Small intestine (tissue), 7 donors: ENCODE data around the gene SCRN1. TPM values are rescaled to one million over a fixed set of nuclear protein-coding genes. Genes with fewer than 3 reads are reported as not detected.
A peak's percentile ranks its signal among the peaks of the same experiment; 100 is the strongest.

ENCODE experiments used
- DNase-seq, 2 donors: peaks; one replicate each; pipeline versions ENCODE4 v3.0.0 to v3.0.0-alpha.2; 2013
- FAIRE-seq: peaks from 2 replicates; lab custom pipeline; 2012; peaks lifted over from hg19 to GRCh38; lab: Jason Lieb, UNC
- H3K27ac ChIP-seq, 3 donors: one replicate each; pipeline ENCODE4 v1.5.1; 2013; ENCODE audit warnings: low read length in 2 of 3, mild to moderate bottlenecking in 2 of 3, control low read depth in 1 of 3, inconsistent platforms in 1 of 3, low read depth in 1 of 3, moderate library complexity in 1 of 3
- H3K27me3 ChIP-seq, 3 donors: one replicate each; pipeline ENCODE4 v1.6.1; 2013; ENCODE audit warnings: low read length in 3 of 3, inconsistent platforms in 1 of 3; ENCODE audit not compliant: control insufficient read depth in 3 of 3, insufficient read depth in 3 of 3
- H3K36me3 ChIP-seq, 3 donors: one replicate each; pipeline ENCODE4 v1.6.1; 2013; ENCODE audit warnings: low read length in 3 of 3, inconsistent platforms in 1 of 3, low read depth in 1 of 3, mild to moderate bottlenecking in 1 of 3, moderate library complexity in 1 of 3; ENCODE audit not compliant: control insufficient read depth in 3 of 3, insufficient read depth in 2 of 3
- H3K4me1 ChIP-seq, 3 donors: one replicate each; pipeline ENCODE4 v1.6.1; 2013; ENCODE audit warnings: low read length in 2 of 3, inconsistent platforms in 1 of 3, low read depth in 1 of 3, mild to moderate bottlenecking in 1 of 3, moderate library complexity in 1 of 3; ENCODE audit not compliant: control insufficient read depth in 3 of 3, insufficient read depth in 2 of 3
- H3K4me3 ChIP-seq, 3 donors: one replicate each; pipeline ENCODE4 v1.5.1; 2013; ENCODE audit warnings: low read length in 3 of 3, control low read depth in 1 of 3, inconsistent platforms in 1 of 3, low read depth in 1 of 3, mild to moderate bottlenecking in 1 of 3, moderate library complexity in 1 of 3
- H3K9me3 ChIP-seq, 2 donors: one replicate each; pipeline ENCODE4 v1.6.1; 2013; ENCODE audit warnings: low read depth in 1 of 2, low read length in 1 of 2; ENCODE audit not compliant: control insufficient read depth in 2 of 2, insufficient read depth in 1 of 2
- WGBS, 3 donors: extraction: QIAGEN DNeasy Blood & Tissue Kit; methylation state at CpG; one replicate each; pipeline ENCODE4 v1.1.7; 2013; 5-methylcytosine and 5-hydroxymethylcytosine counted together
- polyA plus RNA-seq, 4 donors: library from polyadenylated mRNA; stranded (reverse) in 3 of 4; unstranded in 1 of 4; fragments of 200-250 nt in 3 of 4; fragments of 120-200 nt in 1 of 4; gene quantifications; one replicate each; pipeline versions ENCODE4 v1.2.1 to v1.2.3, GENCODE V29; 2013
- donor health status: healthy with polysubstance abuse.
- donor health status: control.
- donor health status: control.
- donor health status: Bipolar disorder and iron deficiency.
- donor health status: healthy.

SCRN1 gene
- polyA plus RNA-seq, 4 donors = 1.3 to 16.9 (median 7.4) TPM

GRCh38 chr7:29946428-29947186 is 43.0 kb downstream of the SCRN1 start:
- WGBS, 3 donors = 80 to 86% (median 83%) methylated on average over 5 of the region's 5 CpGs
- Histone ChIP-seq H3K36me3 (peaks cover 0 to 52% (median 0%) of the 10 kb centered on the region in 3 donors), H3K27me3 (no peaks in the 10 kb centered on the region), H3K9me3 (peaks cover 0 to 13% of the 10 kb centered on the region in 2 donors), H3K27ac (no peak overlapping the region), H3K4me3 (no peak overlapping the region), H3K4me1 (peaks cover 0 to 3% (median 0%) of the 10 kb centered on the region in 3 donors)
- FAIRE-seq (no peak), DNase-seq (peak in 1 of 2 donors; percentile 9)

DNA sequence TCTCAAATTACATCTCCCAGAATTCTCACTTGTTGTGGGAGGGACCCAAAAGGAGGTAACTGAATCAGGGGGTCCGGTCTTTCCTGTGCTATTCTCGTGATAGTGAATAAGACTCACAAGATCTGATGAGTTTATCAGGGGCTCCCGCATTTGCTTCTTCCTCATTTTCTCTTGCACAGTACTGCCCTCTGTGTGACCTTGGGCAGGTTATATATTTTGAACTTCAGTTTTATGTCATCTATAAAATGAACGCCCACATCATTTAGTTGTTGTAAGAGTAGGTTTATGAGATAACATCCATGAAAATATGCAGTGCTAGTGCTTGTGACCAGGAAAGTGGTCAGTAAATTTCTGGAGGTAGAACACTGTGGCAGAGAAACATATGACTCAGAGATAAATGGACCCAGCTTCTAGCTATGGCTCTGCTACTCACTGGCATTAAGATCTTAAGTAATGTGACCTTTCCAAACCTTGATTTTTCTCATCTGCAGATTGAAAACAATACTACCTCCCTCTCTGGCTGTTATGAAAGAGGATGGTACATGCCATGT is 44.3 kb downstream of the SCRN1 start:
- FAIRE-seq = no peak
- Histone ChIP-seq H3K9me3 (peaks cover 0 to 3% of the 10 kb centered on the region in 2 donors), H3K4me1 (peaks cover 0 to 3% (median 0%) of the 10 kb centered on the region in 3 donors), H3K27ac (no peak overlapping the region), H3K4me3 (no peak overlapping the region), H3K36me3 (peaks cover 0 to 44% (median 0%) of the 10 kb centered on the region in 3 donors), H3K27me3 (no peaks in the 10 kb centered on the region)
- 83 to 92% (median 90%) methylated on average over 4 of the region's 4 CpGs for WGBS, 3 donors
- peak in 1 of 2 donors; percentile 4 for DNase-seq

DNA sequence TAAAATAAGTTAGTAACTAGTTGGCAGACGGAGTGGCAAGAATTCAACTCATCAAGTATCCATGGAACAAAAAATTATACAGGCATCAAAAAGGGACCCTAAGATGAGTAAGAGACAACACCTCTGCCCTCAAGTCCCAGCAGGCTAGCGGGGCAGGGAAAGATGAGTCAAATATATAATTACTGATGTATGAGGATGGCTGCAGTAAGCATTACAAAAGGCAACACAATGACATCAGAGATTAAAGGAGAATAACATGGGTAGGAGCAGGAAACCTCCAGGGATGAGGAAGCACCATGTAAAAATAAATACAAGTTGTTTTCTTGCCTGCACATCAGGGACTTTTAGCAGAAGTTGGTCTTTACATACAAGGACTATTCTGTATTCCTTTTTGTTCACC is 49.4 kb downstream of the SCRN1 start:
- Histone ChIP-seq H3K9me3 (peaks cover 0 to 3% of the 10 kb centered on the region in 2 donors), H3K4me3 (no peak overlapping the region), H3K4me1 (no peaks in the 10 kb centered on the region), H3K27ac (no peak overlapping the region), H3K36me3 (peaks cover 0 to 33% (median 7%) of the 10 kb centered on the region in 3 donors), H3K27me3 (no peaks in the 10 kb centered on the region)
- WGBS, 3 donors = 91 to 95% (median 94%) methylated on average over 2 of the region's 2 CpGs
- no peak for FAIRE-seq
- DNase-seq = no peak

DNA sequence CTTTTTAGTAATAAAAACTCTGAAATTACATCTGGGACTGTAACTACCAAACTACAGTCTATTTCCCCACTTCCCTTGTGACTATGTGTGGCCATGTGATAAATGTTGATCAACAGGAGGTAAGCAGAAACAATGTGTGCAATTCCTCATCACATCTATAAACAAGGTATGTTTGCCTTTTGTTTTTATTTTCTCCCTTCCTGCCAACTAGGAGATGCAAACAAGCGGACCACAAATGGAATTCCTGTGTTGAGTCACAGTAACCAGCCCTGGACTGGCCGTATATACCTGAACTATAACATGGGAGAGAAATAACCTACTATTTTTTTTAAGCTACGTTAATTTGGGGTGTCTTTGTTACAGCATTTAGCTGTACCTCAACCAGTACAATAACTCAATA is 52.5 kb downstream of the SCRN1 start:
- Histone ChIP-seq H3K27ac (no peak overlapping the region), H3K36me3 (peaks cover 0 to 23% (median 7%) of the 10 kb centered on the region in 3 donors), H3K4me1 (no peaks in the 10 kb centered on the region), H3K27me3 (no peaks in the 10 kb centered on the region), H3K9me3 (peaks cover 0 to 3% of the 10 kb centered on the region in 2 donors), H3K4me3 (no peak overlapping the region)
- 92 to 95% (median 95%) methylated on average over 3 of the region's 3 CpGs for WGBS, 3 donors
- DNase-seq = no peak
- FAIRE-seq = no peak

GRCh38 chr7:29935111-29935510 is 54.5 kb downstream of the SCRN1 start:
- Histone ChIP-seq H3K36me3 (peaks cover 0 to 25% (median 7%) of the 10 kb centered on the region in 3 donors), H3K27me3 (no peaks in the 10 kb centered on the region), H3K4me3 (no peak overlapping the region), H3K4me1 (no peaks in the 10 kb centered on the region), H3K9me3 (peaks cover 0 to 3% of the 10 kb centered on the region in 2 donors), H3K27ac (no peak overlapping the region)
- DNase-seq = no peak
- WGBS, 3 donors = 68 to 93% (median 89%) methylated on average over 2 of the region's 2 CpGs
- no peak for FAIRE-seq

GRCh38 chr7:29929018-29929807 is 60.4 kb downstream of the SCRN1 start:
- H3K36me3 ChIP-seq = peaks cover 0 to 24% (median 0%) of the 10 kb centered on the region in 3 donors
- H3K9me3 ChIP-seq = no peaks in the 10 kb centered on the region
- no peak for FAIRE-seq
- no peaks in the 10 kb centered on the region for H3K4me1 ChIP-seq
- DNase-seq = no peak
- no peak overlapping the region for H3K4me3 ChIP-seq
- no peak overlapping the region for H3K27ac ChIP-seq
- 84 to 88% (median 87%) methylated on average over 17 of the region's 17 CpGs for WGBS, 3 donors
- H3K27me3 ChIP-seq = no peaks in the 10 kb centered on the region

DNA sequence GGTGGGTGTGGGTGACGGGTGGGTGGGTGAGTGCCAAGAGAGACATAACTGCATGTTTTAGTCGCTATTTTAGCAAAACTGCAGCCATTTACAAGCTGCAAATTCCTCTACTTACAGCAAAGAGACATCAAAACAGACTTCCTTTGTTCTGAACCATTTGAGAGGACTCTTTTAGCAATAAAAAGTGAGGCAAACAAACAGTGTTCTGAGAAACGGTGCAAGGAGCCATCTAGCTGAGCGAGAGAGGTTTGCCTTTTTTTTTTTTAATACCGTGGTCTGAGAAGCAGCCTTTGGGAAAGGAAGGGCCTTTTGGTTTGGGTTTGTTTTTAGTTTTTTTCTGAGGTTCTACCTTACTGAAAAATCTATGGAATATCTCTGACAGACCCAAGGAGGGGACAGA is 62.9 kb downstream of the SCRN1 start:
- Histone ChIP-seq H3K4me1 (no peaks in the 10 kb centered on the region), H3K4me3 (no peak overlapping the region), H3K9me3 (no peaks in the 10 kb centered on the region), H3K27me3 (no peaks in the 10 kb centered on the region), H3K27ac (no peak overlapping the region), H3K36me3 (peaks cover 0 to 35% (median 0%) of the 10 kb centered on the region in 3 donors)
- DNase-seq (no peak), FAIRE-seq (no peak)
- 61 to 66% (median 63%) methylated on average over 5 of the region's 5 CpGs for WGBS, 3 donors

- 93 to 96% (median 94%) methylated on average over 15 of the region's 15 CpGs for WGBS, 3 donors
- no peak for DNase-seq
- H3K36me3 ChIP-seq = peaks cover 0 to 35% (median 0%) of the 10 kb centered on the region in 3 donors
- FAIRE-seq = no peak
- H3K27me3 ChIP-seq = no peaks in the 10 kb centered on the region
- no peak overlapping the region for H3K4me3 ChIP-seq
- H3K27ac ChIP-seq = no peak overlapping the region
- no peaks in the 10 kb centered on the region for H3K9me3 ChIP-seq
- no peaks in the 10 kb centered on the region for H3K4me1 ChIP-seq
Observed at GRCh38 chr7:29926216-29926615, 63.4 kb downstream of the SCRN1 start.
